Calu3 (cell line): ENCODE data around the gene CDKAL1. TPM values are rescaled to one million over a fixed set of nuclear protein-coding genes. Genes with fewer than 3 reads are reported as not detected.
A peak's percentile ranks its signal among the peaks of the same experiment; 100 is the strongest.

Experiments
- BruUV-seq: library from RNA; stranded (reverse); fragments of 400-500 nt; replicated peaks from 2 replicates; lab custom pipeline; 2021; lab: Mats Ljungman, UMichigan
- CTCF ChIA-PET: fragments of 300-600 bp; sonication (Branson Sonifier 250); formaldehyde crosslinking; loops from one replicate; lab custom pipeline; 2022; ENCODE audit warnings: antibody characterized with exemption; lab: Charles Lee
- DNase-seq: peaks from one replicate; pipeline ENCODE4 v3.0.0; 2022
- H3K27ac Mint-ChIP-seq: one replicate; pipeline ENCODE4 v1.8.0; 2022; ENCODE audit warnings: mixed read lengths; ENCODE audit not compliant: unreplicated experiment
- H3K27me3 Mint-ChIP-seq: one replicate; pipeline ENCODE4 v1.8.0; 2022; ENCODE audit warnings: mixed read lengths; ENCODE audit not compliant: unreplicated experiment
- H3K36me3 Mint-ChIP-seq: one replicate; pipeline ENCODE4 v1.8.0; 2022; ENCODE audit warnings: mild to moderate bottlenecking, moderate library complexity, mixed read lengths; ENCODE audit not compliant: insufficient read depth, unreplicated experiment
- H3K4me1 Mint-ChIP-seq: one replicate; pipeline ENCODE4 v1.8.0; 2022; ENCODE audit warnings: mild to moderate bottlenecking, low read depth, mixed read lengths; ENCODE audit not compliant: unreplicated experiment
- H3K4me3 Mint-ChIP-seq: one replicate; pipeline ENCODE4 v1.8.0; 2022; ENCODE audit warnings: mild to moderate bottlenecking, low read depth, moderate library complexity, mixed read lengths; ENCODE audit not compliant: unreplicated experiment
- H3K9me3 Mint-ChIP-seq: one replicate; pipeline ENCODE4 v1.8.0; 2022; ENCODE audit warnings: low read depth, mixed read lengths; ENCODE audit not compliant: unreplicated experiment
- intact Hi-C: fragments of 100-400 bp; cut with micrococcal nuclease; formaldehyde crosslinking; loops from one replicate; pipeline ENCODE4 v1.10.0; 2022; ENCODE audit not compliant: unreplicated experiment
- total RNA-seq: library from RNA; stranded (reverse); gene quantifications from 2 replicates; pipeline ENCODE4 v1.2.3, GENCODE V29; 2022
- TF ChIP-seq, protein P1 (sequence below): fragments of 200-600 bp; IDR thresholded peaks from one replicate; pipeline ENCODE4 v1.8.0; 2022; ENCODE audit warnings: antibody characterized with exemption; ENCODE audit not compliant: unreplicated experiment

CDKAL1 gene
- total RNA-seq, 1 experiment from 2014 or later: 39.6 TPM

GRCh38 chr6:21101694-21102093 lies 567.4 kb downstream of the CDKAL1 start:
- H3K9me3 Mint-ChIP-seq: no peaks in the 10 kb centered on the region
- no peaks in the 10 kb centered on the region for H3K36me3 Mint-ChIP-seq
- CTCF ChIA-PET: no interaction called here
- peak overlapping the region; percentile 2 for H3K27ac Mint-ChIP-seq
- H3K4me3 Mint-ChIP-seq: no peak overlapping the region
- intact Hi-C loops: no loop called here
- no peaks in the 10 kb centered on the region for H3K27me3 Mint-ChIP-seq
- TF ChIP-seq, protein P1, sequence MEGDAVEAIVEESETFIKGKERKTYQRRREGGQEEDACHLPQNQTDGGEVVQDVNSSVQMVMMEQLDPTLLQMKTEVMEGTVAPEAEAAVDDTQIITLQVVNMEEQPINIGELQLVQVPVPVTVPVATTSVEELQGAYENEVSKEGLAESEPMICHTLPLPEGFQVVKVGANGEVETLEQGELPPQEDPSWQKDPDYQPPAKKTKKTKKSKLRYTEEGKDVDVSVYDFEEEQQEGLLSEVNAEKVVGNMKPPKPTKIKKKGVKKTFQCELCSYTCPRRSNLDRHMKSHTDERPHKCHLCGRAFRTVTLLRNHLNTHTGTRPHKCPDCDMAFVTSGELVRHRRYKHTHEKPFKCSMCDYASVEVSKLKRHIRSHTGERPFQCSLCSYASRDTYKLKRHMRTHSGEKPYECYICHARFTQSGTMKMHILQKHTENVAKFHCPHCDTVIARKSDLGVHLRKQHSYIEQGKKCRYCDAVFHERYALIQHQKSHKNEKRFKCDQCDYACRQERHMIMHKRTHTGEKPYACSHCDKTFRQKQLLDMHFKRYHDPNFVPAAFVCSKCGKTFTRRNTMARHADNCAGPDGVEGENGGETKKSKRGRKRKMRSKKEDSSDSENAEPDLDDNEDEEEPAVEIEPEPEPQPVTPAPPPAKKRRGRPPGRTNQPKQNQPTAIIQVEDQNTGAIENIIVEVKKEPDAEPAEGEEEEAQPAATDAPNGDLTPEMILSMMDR: no peak
- DNase-seq: no peak
- BruUV-seq: no TSS peak
- peaks cover 65% of the 10 kb centered on the region for H3K4me1 Mint-ChIP-seq

DNA sequence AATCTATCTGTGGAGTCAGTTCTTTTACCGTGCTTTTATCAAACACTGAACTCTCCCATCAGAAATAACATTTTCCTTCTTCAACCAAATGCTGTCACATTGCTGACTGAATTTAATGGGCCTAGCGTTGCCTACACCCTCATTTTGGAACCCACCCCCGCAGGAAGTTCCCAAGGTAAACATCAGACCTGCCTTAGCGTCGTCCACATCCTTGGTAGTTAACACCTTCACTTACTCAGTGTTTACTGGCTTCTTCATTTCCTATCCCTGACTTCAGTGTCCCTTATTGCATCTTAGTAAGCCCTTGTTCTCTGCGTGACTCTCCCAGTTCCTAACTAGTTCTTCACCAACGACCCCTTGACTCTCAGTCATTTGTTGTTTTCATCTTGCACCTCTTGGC lies 567.9 kb downstream of the CDKAL1 start:
- Mint-ChIP-seq H3K4me3 (no peak overlapping the region), H3K27ac (peak overlapping the region; percentile 2), H3K4me1 (peaks cover 65% of the 10 kb centered on the region), H3K36me3 (no peaks in the 10 kb centered on the region), H3K9me3 (no peaks in the 10 kb centered on the region), H3K27me3 (no peaks in the 10 kb centered on the region)
- CTCF ChIA-PET: no interaction called here
- no peak for DNase-seq
- BruUV-seq: no TSS peak
- intact Hi-C loops: no loop called here
- TF ChIP-seq, protein P1: no peak

DNA sequence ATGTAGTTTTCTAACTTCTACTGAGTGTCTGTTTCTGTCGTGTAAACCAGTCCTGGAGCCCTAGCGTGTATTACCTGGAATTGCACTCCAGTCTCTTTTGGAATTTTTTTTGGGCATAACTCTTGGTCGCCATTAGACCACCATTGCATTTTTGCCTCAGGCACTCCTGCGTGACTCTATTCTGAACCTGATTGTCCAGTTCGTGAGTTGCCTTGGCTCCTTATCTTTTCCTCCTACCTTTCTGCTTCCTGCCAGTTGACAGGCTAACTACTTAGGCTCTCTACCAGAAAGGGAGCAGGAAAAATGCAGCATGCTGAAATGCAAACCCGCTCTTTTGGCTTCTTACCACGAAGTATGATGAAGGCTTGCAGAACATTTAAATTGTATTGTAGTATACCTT lies 568.4 kb downstream of the CDKAL1 start:
- CTCF ChIA-PET: no interaction called here
- no TSS peak for BruUV-seq
- Mint-ChIP-seq H3K27ac (peak overlapping the region; percentile 2), H3K4me1 (peaks cover 65% of the 10 kb centered on the region), H3K9me3 (no peaks in the 10 kb centered on the region), H3K36me3 (no peaks in the 10 kb centered on the region), H3K4me3 (no peak overlapping the region), H3K27me3 (no peaks in the 10 kb centered on the region)
- TF ChIP-seq, protein P1: no peak
- intact Hi-C loops: no loop called here
- peak; percentile 29 for DNase-seq

- Mint-ChIP-seq H3K27me3 (no peaks in the 10 kb centered on the region), H3K36me3 (no peaks in the 10 kb centered on the region), H3K4me3 (no peak overlapping the region), H3K27ac (no peak overlapping the region), H3K9me3 (no peaks in the 10 kb centered on the region), H3K4me1 (peaks cover 59% of the 10 kb centered on the region)
- BruUV-seq: no TSS peak
- TF ChIP-seq, protein P1: no peak
- DNase-seq: no peak
- CTCF ChIA-PET: interaction anchor here (0.7 to 1.3 kb wide), 2 partner anchors 10 to 14 kb away, joined by 3 to 5 read pairs; no protein-coding TSS in a partner anchor
- intact Hi-C loops: no loop called here
Measured at GRCh38 chr6:21103626-21104224, 569.5 kb downstream of the CDKAL1 start.
